Measurements from ENCODE around the gene CDC42SE2.

GRCh38 chr5:131221008-131221703 lies 42.7 kb upstream of the CDC42SE2 start:
- TF ChIP-seq CTCF (IDR thresholded peaks at IDR 0.05): no peak
- TF ChIP-seq POLR2AphosphoS5 (IDR thresholded peaks at IDR 0.05): no peak
